Fibroblast of mammary gland (primary cell): ENCODE results near the gene SMIM23.

Experiments used
- DNase-seq: peaks from one replicate; pipeline ENCODE4 v3.0.0-alpha.2; 2010; ENCODE audit warnings: low read depth
- H3K4me3 ChIP-seq: 2 replicates; pipeline ENCODE4 v1.5.1; 2011; ENCODE audit warnings: low read depth, mild to moderate bottlenecking, low read length, moderate library complexity; ENCODE audit not compliant: control insufficient read depth
- CTCF ChIP-seq: conservative IDR thresholded peaks from 2 replicates; pipeline ENCODE4 v1.5.1; 2011; ENCODE audit warnings: low read depth, low read length, inconsistent platforms; ENCODE audit not compliant: control insufficient read depth, insufficient read depth

The SMIM23 gene

GRCh38 chr5:171766875-171767274 lies 18.7 kb upstream of the SMIM23 start:
- no peak overlapping the region for H3K4me3 ChIP-seq
- DNase-seq: no peak
- no peak for TF ChIP-seq CTCF

GRCh38 chr5:171770153-171770552 lies 15.5 kb upstream of the SMIM23 start:
- H3K4me3 ChIP-seq: no peak overlapping the region
- no peak for DNase-seq
- no peak for TF ChIP-seq CTCF

- DNase-seq: no peak
- H3K4me3 ChIP-seq: no peak overlapping the region
- no peak for TF ChIP-seq CTCF
Measured at GRCh38 chr5:171771856-171772255, 13.8 kb upstream of the SMIM23 start.

GRCh38 chr5:171773106-171773505 lies 12.5 kb upstream of the SMIM23 start:
- TF ChIP-seq CTCF: no peak
- DNase-seq: no peak
- no peak overlapping the region for H3K4me3 ChIP-seq

- no peak overlapping the region for H3K4me3 ChIP-seq
- no peak for DNase-seq
- TF ChIP-seq CTCF: no peak
Measured at GRCh38 chr5:171774418-171774817, 11.2 kb upstream of the SMIM23 start.

- no peak for TF ChIP-seq CTCF
- DNase-seq: no peak
- H3K4me3 ChIP-seq: no peak overlapping the region
Measured at GRCh38 chr5:171776213-171776612, 9.4 kb upstream of the SMIM23 start.
